ENCODE results near the gene EFL1.

The EFL1 gene

GRCh38 chr15:82132742-82133141 lies 129.8 kb downstream of the EFL1 start:
- no peak overlapping the region for H3K27ac ChIP-seq (ENCODE audit: low read depth, low read length)
- H3K4me1 ChIP-seq (ENCODE audit: control insufficient read depth, insufficient read depth, low read length): no peaks in the 10 kb centered on the region
- H3K36me3 ChIP-seq (ENCODE audit: control insufficient read depth, insufficient read depth, low read length): peaks cover 20% of the 10 kb centered on the region
- no peaks in the 10 kb centered on the region for H3K9me3 ChIP-seq (ENCODE audit: control insufficient read depth, insufficient read depth, low read depth, low read length)
- no peaks in the 10 kb centered on the region for H3K27me3 ChIP-seq (ENCODE audit: control insufficient read depth, insufficient read depth, low read length)
- no peak overlapping the region for H3K4me3 ChIP-seq (ENCODE audit: low read depth, low read length)
- no peak overlapping the region for H3K9ac ChIP-seq (ENCODE audit: low read length)

DNA sequence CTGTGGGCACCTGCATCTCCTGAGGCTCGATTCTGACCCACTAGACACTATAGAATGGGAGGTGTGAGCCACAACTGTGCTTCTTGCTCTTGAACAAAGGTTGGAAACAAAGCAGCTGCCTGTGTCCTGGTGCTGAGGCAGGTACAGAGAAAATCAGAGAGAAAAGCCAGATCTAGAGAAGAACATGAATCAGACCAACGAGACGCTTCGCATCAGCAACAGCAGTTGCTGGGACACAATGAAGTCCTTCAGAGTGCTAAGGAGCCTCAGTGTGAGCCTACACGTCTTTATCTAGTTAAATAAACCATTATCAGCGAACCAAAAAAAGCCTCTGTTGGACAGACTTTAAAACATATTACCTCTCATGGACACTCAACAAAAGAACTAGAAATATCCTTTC lies 130.4 kb downstream of the EFL1 start:
- H3K4me1 ChIP-seq (ENCODE audit: control insufficient read depth, insufficient read depth, low read length): no peaks in the 10 kb centered on the region
- H3K27ac ChIP-seq (ENCODE audit: low read depth, low read length): no peak overlapping the region
- peaks cover 13% of the 10 kb centered on the region for H3K36me3 ChIP-seq (ENCODE audit: control insufficient read depth, insufficient read depth, low read length)
- no peaks in the 10 kb centered on the region for H3K9me3 ChIP-seq (ENCODE audit: control insufficient read depth, insufficient read depth, low read depth, low read length)
- H3K27me3 ChIP-seq (ENCODE audit: control insufficient read depth, insufficient read depth, low read length): no peaks in the 10 kb centered on the region
- H3K9ac ChIP-seq (ENCODE audit: low read length): no peak overlapping the region
- no peak overlapping the region for H3K4me3 ChIP-seq (ENCODE audit: low read depth, low read length)

DNA sequence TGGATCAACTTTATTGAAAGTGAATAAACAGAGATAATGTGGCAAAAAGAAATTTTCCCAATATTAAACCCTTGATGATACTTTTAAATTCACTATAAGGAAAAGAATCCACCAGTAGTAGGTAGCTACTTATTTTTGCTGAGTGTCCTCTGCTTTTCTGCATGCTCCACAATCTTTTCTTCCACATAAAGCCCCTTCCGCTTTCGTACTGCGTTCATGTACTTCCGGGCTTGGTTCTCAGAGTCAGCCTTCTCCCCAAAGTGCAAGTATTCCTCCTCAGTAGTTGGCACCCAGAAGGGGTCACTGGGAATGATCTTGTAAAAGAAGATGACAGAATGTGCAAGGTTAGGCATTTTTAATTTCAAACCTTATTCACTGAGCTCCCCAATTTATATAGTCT lies 132.3 kb downstream of the EFL1 start:
- H3K36me3 ChIP-seq (ENCODE audit: control insufficient read depth, insufficient read depth, low read length): peaks cover 7% of the 10 kb centered on the region; the same call in 1 of the 2 replicates
- H3K9ac ChIP-seq (ENCODE audit: low read length): no peak overlapping the region
- no peaks in the 10 kb centered on the region for H3K4me1 ChIP-seq (ENCODE audit: control insufficient read depth, insufficient read depth, low read length)
- no peaks in the 10 kb centered on the region for H3K9me3 ChIP-seq (ENCODE audit: control insufficient read depth, insufficient read depth, low read depth, low read length)
- no peak overlapping the region for H3K27ac ChIP-seq (ENCODE audit: low read depth, low read length)
- no peak overlapping the region for H3K4me3 ChIP-seq (ENCODE audit: low read depth, low read length)
- no peaks in the 10 kb centered on the region for H3K27me3 ChIP-seq (ENCODE audit: control insufficient read depth, insufficient read depth, low read length)

DNA sequence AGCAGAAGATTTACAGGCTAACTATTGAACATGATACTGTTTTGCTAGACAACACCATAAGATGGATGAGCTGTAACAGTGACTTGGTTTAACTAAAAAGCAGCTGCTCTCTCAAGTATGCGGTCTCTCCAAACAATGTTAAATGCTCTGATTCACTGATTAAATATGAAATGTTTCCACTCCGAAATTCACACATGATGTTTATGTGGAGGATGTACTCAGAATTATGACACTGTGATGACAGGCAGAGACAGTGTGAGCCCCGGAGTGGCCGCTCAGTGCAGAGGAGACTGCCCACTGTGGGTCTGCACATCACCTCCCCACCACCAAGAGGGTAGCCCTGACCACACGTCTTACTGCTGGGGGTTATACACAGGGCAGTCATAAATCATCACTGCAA lies 132.8 kb downstream of the EFL1 start:
- H3K9me3 ChIP-seq (ENCODE audit: control insufficient read depth, insufficient read depth, low read depth, low read length): no peaks in the 10 kb centered on the region
- H3K4me1 ChIP-seq (ENCODE audit: control insufficient read depth, insufficient read depth, low read length): no peaks in the 10 kb centered on the region
- no peak overlapping the region for H3K27ac ChIP-seq (ENCODE audit: low read depth, low read length)
- no peaks in the 10 kb centered on the region for H3K27me3 ChIP-seq (ENCODE audit: control insufficient read depth, insufficient read depth, low read length)
- no peak overlapping the region for H3K4me3 ChIP-seq (ENCODE audit: low read depth, low read length)
- peaks cover 7% of the 10 kb centered on the region; the same call in 1 of the 2 replicates for H3K36me3 ChIP-seq (ENCODE audit: control insufficient read depth, insufficient read depth, low read length)
- H3K9ac ChIP-seq (ENCODE audit: low read length): no peak overlapping the region

DNA sequence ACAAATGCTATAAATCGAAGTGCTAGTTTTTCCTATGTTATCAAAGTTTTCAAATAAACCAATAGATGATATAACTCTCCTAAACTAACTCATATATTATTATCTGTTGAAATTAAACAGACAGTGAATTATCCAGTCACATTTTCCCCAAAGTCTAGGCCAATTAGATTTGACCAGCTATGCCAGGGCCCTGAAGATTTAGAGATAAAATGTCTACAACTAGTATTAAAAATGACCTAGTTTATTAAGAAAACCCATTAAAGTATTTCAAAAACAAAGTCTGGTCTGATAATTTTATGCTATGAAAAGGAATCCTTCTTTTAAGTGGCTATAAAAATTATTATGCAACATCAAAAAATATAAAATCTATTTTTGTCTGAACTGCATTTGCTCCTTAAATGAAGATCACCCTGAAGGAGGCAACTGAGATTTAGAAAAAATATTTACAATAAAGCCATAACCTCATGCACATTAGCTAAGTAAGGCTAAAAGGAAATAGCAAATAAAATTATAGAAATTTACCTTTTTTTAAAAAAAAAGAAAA lies 133.3 kb downstream of the EFL1 start:
- Histone ChIP-seq H3K9me3 (ENCODE audit: control insufficient read depth, insufficient read depth, low read depth, low read length) (no peaks in the 10 kb centered on the region), H3K4me1 (ENCODE audit: control insufficient read depth, insufficient read depth, low read length) (no peaks in the 10 kb centered on the region), H3K27me3 (ENCODE audit: control insufficient read depth, insufficient read depth, low read length) (no peaks in the 10 kb centered on the region), H3K4me3 (ENCODE audit: low read depth, low read length) (no peak overlapping the region), H3K27ac (ENCODE audit: low read depth, low read length) (no peak overlapping the region), H3K9ac (ENCODE audit: low read length) (no peak overlapping the region), H3K36me3 (ENCODE audit: control insufficient read depth, insufficient read depth, low read length) (peaks cover 7% of the 10 kb centered on the region; the same call in 1 of the 2 replicates)

- no peaks in the 10 kb centered on the region for H3K4me1 ChIP-seq (ENCODE audit: control insufficient read depth, insufficient read depth, low read length)
- H3K9ac ChIP-seq (ENCODE audit: low read length): no peak overlapping the region
- no peak overlapping the region for H3K27ac ChIP-seq (ENCODE audit: low read depth, low read length)
- H3K9me3 ChIP-seq (ENCODE audit: control insufficient read depth, insufficient read depth, low read depth, low read length): no peaks in the 10 kb centered on the region
- no peaks in the 10 kb centered on the region for H3K27me3 ChIP-seq (ENCODE audit: control insufficient read depth, insufficient read depth, low read length)
- peaks cover 7% of the 10 kb centered on the region; the same call in 1 of the 2 replicates for H3K36me3 ChIP-seq (ENCODE audit: control insufficient read depth, insufficient read depth, low read length)
- H3K4me3 ChIP-seq (ENCODE audit: low read depth, low read length): no peak overlapping the region
These were observed 134.0 kb downstream of the EFL1 start for GRCh38 chr15:82128401-82129148.

DNA sequence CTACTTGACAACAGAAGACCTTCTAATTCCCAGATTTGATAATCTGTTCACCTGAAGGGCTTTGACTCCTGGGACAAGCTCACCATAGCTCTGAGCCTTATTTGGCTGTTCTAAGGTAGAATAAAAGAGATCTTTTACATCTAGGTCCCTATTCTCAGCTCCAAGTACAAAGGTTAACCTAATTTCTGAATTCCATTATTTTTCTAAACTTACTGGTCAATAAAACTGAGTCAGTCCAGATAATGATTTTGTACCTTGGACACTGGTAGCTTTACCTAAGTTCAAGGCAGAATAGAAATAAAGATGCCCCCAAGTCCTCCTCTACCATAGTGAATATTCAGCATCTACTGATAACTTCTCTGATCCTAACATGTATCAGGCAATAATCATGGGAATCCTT lies 135.0 kb downstream of the EFL1 start:
- no peak overlapping the region for H3K9ac ChIP-seq (ENCODE audit: low read length)
- H3K27ac ChIP-seq (ENCODE audit: low read depth, low read length): no peak overlapping the region
- no peaks in the 10 kb centered on the region for H3K9me3 ChIP-seq (ENCODE audit: control insufficient read depth, insufficient read depth, low read depth, low read length)
- no peaks in the 10 kb centered on the region for H3K27me3 ChIP-seq (ENCODE audit: control insufficient read depth, insufficient read depth, low read length)
- H3K4me1 ChIP-seq (ENCODE audit: control insufficient read depth, insufficient read depth, low read length): no peaks in the 10 kb centered on the region
- no peak overlapping the region for H3K4me3 ChIP-seq (ENCODE audit: low read depth, low read length)
- peaks cover 4% of the 10 kb centered on the region; the same call in 1 of the 2 replicates for H3K36me3 ChIP-seq (ENCODE audit: control insufficient read depth, insufficient read depth, low read length)

DNA sequence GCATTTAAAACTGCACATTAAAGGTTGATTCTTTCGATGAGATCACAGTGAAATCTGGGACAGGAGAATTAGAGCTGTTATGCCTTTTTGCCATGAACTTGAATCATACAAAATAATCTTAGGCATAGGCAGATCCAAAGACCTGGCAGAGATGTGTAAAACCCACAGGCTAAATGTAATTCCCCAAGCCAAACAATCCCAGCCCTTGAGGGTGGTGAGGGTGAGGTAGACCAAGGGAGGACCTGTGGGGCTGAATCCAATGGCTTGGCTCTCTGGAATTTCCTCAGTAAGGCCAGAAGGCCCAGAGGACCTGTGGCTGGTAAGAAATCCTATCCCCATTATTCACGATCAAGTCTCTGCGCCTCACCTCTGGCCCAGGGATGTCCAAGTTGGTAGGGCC lies 136.2 kb downstream of the EFL1 start:
- H3K4me1 ChIP-seq (ENCODE audit: control insufficient read depth, insufficient read depth, low read length): no peaks in the 10 kb centered on the region
- H3K36me3 ChIP-seq (ENCODE audit: control insufficient read depth, insufficient read depth, low read length): peaks cover 4% of the 10 kb centered on the region; the same call in 1 of the 2 replicates
- no peak overlapping the region for H3K9ac ChIP-seq (ENCODE audit: low read length)
- no peak overlapping the region for H3K4me3 ChIP-seq (ENCODE audit: low read depth, low read length)
- no peak overlapping the region for H3K27ac ChIP-seq (ENCODE audit: low read depth, low read length)
- H3K9me3 ChIP-seq (ENCODE audit: control insufficient read depth, insufficient read depth, low read depth, low read length): no peaks in the 10 kb centered on the region
- H3K27me3 ChIP-seq (ENCODE audit: control insufficient read depth, insufficient read depth, low read length): no peaks in the 10 kb centered on the region

- Histone ChIP-seq H3K9ac (ENCODE audit: low read length) (no peak overlapping the region), H3K27ac (ENCODE audit: low read depth, low read length) (no peak overlapping the region), H3K9me3 (ENCODE audit: control insufficient read depth, insufficient read depth, low read depth, low read length) (no peaks in the 10 kb centered on the region), H3K4me3 (ENCODE audit: low read depth, low read length) (no peak overlapping the region), H3K4me1 (ENCODE audit: control insufficient read depth, insufficient read depth, low read length) (no peaks in the 10 kb centered on the region), H3K27me3 (ENCODE audit: control insufficient read depth, insufficient read depth, low read length) (no peaks in the 10 kb centered on the region), H3K36me3 (ENCODE audit: control insufficient read depth, insufficient read depth, low read length) (peaks cover under 1% of the 10 kb centered on the region; the same call in 1 of the 2 replicates)
These were observed 137.9 kb downstream of the EFL1 start for GRCh38 chr15:82124331-82125263.

DNA sequence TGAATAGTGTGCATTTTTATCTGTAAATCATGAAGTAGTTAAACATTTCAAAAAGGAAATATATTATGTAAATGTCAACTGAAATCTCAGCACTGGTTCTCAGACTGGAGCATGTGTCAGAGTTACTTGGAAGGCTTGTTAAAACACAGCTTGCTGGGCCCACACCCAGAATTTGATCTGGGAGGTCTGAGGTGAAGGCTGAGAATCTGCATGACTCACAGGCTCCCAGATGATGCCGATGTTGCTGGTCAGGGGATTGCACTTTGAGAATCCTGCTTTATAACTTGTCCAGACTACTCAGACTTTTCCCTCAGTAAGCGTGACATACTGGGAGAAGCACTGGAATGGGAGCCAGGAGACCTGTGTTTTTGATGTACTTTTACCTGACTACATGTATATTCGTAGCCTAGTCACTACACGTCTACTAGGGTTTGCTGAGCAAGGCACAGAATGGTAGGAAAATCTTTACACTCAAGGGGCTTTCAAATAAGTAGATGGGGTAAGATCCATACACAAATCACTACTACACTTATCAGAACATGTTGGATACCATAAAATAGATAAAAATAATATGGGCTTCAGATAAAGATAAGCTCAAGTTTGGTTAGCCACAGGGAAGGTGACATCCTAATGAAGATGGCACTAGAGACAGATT lies 139.7 kb downstream of the EFL1 start:
- no peak overlapping the region for H3K4me3 ChIP-seq (ENCODE audit: low read depth, low read length)
- no peak overlapping the region for H3K27ac ChIP-seq (ENCODE audit: low read depth, low read length)
- H3K9ac ChIP-seq (ENCODE audit: low read length): no peak overlapping the region
- no peaks in the 10 kb centered on the region for H3K4me1 ChIP-seq (ENCODE audit: control insufficient read depth, insufficient read depth, low read length)
- no peaks in the 10 kb centered on the region for H3K36me3 ChIP-seq (ENCODE audit: control insufficient read depth, insufficient read depth, low read length)
- no peaks in the 10 kb centered on the region for H3K9me3 ChIP-seq (ENCODE audit: control insufficient read depth, insufficient read depth, low read depth, low read length)
- H3K27me3 ChIP-seq (ENCODE audit: control insufficient read depth, insufficient read depth, low read length): no peaks in the 10 kb centered on the region
